Aorta (tissue), 5 donors: ENCODE measurements around the gene CETP. TPM values are rescaled to one million over a fixed set of nuclear protein-coding genes. Genes with fewer than 3 reads are reported as not detected.
A peak's percentile ranks its signal among the peaks of the same experiment; 100 is the strongest.

Experiments used
- ATAC-seq: fragments of 200-7000 bp; cut with Tn5 transposase; one replicate; pipeline ENCODE4 v1.9.1; 2022; ENCODE audit warnings: moderate library complexity; ENCODE audit not compliant: low FRiP score
- DNase-seq, 2 donors: peaks; one replicate each; pipeline ENCODE4 v3.0.0-alpha.2; 2020
- H3K27ac ChIP-seq, 2 donors: one replicate each; pipeline ENCODE4 v1.5.1; 2013; ENCODE audit warnings: low read length in 2 of 2, mild to moderate bottlenecking in 2 of 2, moderate library complexity in 2 of 2, control low read depth in 1 of 2, inconsistent platforms in 1 of 2, low read depth in 1 of 2
- H3K27me3 ChIP-seq, 2 donors: one replicate each; pipeline ENCODE4 v1.6.1; 2013; ENCODE audit warnings: control low read depth in 1 of 2, low read length in 1 of 2, mild to moderate bottlenecking in 1 of 2, moderate library complexity in 1 of 2; ENCODE audit not compliant: insufficient read depth in 2 of 2, control insufficient read depth in 1 of 2
- H3K36me3 ChIP-seq, 2 donors: one replicate each; pipeline ENCODE4 v1.6.1; 2013; ENCODE audit warnings: control low read depth in 1 of 2, low read length in 1 of 2, mild to moderate bottlenecking in 1 of 2; ENCODE audit not compliant: insufficient read depth in 2 of 2, control insufficient read depth in 1 of 2
- H3K4me1 ChIP-seq, 2 donors: one replicate each; pipeline ENCODE4 v1.6.1; 2013; ENCODE audit warnings: low read length in 2 of 2, control low read depth in 1 of 2, mild to moderate bottlenecking in 1 of 2, moderate library complexity in 1 of 2; ENCODE audit not compliant: insufficient read depth in 2 of 2, control insufficient read depth in 1 of 2
- H3K4me3 ChIP-seq, 2 donors: one replicate each; pipeline ENCODE4 v1.5.1; 2013; ENCODE audit warnings: low read length in 2 of 2, control low read depth in 1 of 2, mild to moderate bottlenecking in 1 of 2
- H3K9me3 ChIP-seq: one replicate; pipeline ENCODE4 v1.6.1; 2013; ENCODE audit warnings: mild to moderate bottlenecking, low read length; ENCODE audit not compliant: control insufficient read depth
- WGBS, 2 donors: extraction: QIAGEN DNeasy Blood & Tissue Kit; methylation state at CpG; one replicate each; pipeline ENCODE4 v1.1.7; 2013; 5-methylcytosine and 5-hydroxymethylcytosine counted together
- intact Hi-C, 2 donors: fragments of 100-400 bp; cut with DNase I; formaldehyde crosslinking; loops; one replicate each; pipeline versions ENCODE4 v1.14.2 to v1.15.0; 2022
- polyA plus RNA-seq, 2 donors: library from polyadenylated mRNA; stranded (reverse); fragments of 200-250 nt; gene quantifications; one replicate each; pipeline ENCODE4 v1.2.3, GENCODE V29; 2013
- total RNA-seq, 2 donors: library from RNA; stranded (reverse); fragmentation: NEBNext Ultra II Directional; extraction: Animal tissue kit (Norgen Biotek cat#: 25700); gene quantifications; one replicate each; pipeline ENCODE4 v1.2.1, GENCODE V29; 2021
- donor health status: healthy with polysubstance abuse.
- donor health status: Bipolar disorder and iron deficiency.
- donor health status: DM: no; HTN: no; CAD: no.
- donor health status: DM: no; HTN: no; CAD: no.
- donor health status: DM: yes; HTN: yes; CAD: no.

Gene CETP
- total and polyA plus RNA-seq, 4 donors: 0.49 to 1.3 TPM; not detected in 2

DNA sequence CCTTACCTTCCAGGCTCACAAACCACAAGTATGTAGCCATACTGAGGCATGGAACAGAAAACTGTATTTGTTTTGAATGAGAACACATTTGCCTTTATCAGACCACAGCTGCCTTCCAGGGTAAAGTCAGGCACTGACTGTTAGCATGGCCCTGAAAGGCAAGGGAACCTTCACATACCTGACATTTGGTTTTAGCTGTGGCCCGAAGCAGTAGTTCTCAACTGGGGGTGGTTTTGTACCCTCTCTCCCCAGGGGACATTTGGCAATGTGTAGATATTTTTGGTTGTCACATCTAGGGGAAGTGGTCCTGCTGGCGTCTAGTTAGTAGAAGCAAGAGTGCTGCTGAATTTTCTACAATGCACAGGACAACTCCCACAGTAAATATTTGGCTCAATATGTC lies 20.7 kb upstream of the CETP start:
- ATAC-seq (no peak), DNase-seq (no peak)
- no peaks in the 10 kb centered on the region for H3K9me3 ChIP-seq
- peaks cover 6 to 23% of the 10 kb centered on the region in 2 donors for H3K36me3 ChIP-seq
- H3K27ac ChIP-seq: no peak overlapping the region
- 62 to 72% methylated on average over 2 of the region's 2 CpGs for WGBS, 2 donors
- H3K4me1 ChIP-seq: no peaks in the 10 kb centered on the region
- H3K4me3 ChIP-seq: no peak overlapping the region
- intact Hi-C loops: no loop called here
- no peaks in the 10 kb centered on the region for H3K27me3 ChIP-seq

GRCh38 chr16:56941856-56942331 lies 19.9 kb upstream of the CETP start:
- 74 to 82% methylated on average over 9 of the region's 9 CpGs for WGBS, 2 donors
- no peak overlapping the region for H3K27ac ChIP-seq
- DNase-seq (no peak), ATAC-seq (no peak)
- H3K27me3 ChIP-seq: no peaks in the 10 kb centered on the region
- no peaks in the 10 kb centered on the region for H3K4me1 ChIP-seq
- no peaks in the 10 kb centered on the region for H3K9me3 ChIP-seq
- no peak overlapping the region for H3K4me3 ChIP-seq
- intact Hi-C loops: no loop called here
- peaks cover 6 to 23% of the 10 kb centered on the region in 2 donors for H3K36me3 ChIP-seq

- Histone ChIP-seq H3K27me3 (no peaks in the 10 kb centered on the region), H3K4me1 (no peaks in the 10 kb centered on the region), H3K27ac (no peak overlapping the region), H3K36me3 (peaks cover 6 to 19% of the 10 kb centered on the region in 2 donors), H3K9me3 (no peaks in the 10 kb centered on the region), H3K4me3 (no peak overlapping the region)
- ATAC-seq (no peak), DNase-seq (peak in 1 of 2 donors; percentile 36)
- intact Hi-C loops: no loop called here
- 71 to 83% methylated on average over 6 of the region's 6 CpGs for WGBS, 2 donors
Observed at GRCh38 chr16:56943761-56944375, 17.9 kb upstream of the CETP start.

GRCh38 chr16:56944954-56945839 lies 16.6 kb upstream of the CETP start:
- Histone ChIP-seq H3K4me3 (no peak overlapping the region), H3K27ac (peak overlapping the region in 1 of 2 donors; percentile 67), H3K36me3 (peaks cover 6 to 10% of the 10 kb centered on the region in 2 donors), H3K9me3 (no peaks in the 10 kb centered on the region), H3K27me3 (no peaks in the 10 kb centered on the region), H3K4me1 (no peaks in the 10 kb centered on the region)
- DNase-seq: peak in 1 of 2 donors; percentile 64
- intact Hi-C loops: no loop called here
- ATAC-seq: no peak
- 35 to 41% methylated on average over 2 of the region's 2 CpGs for WGBS, 2 donors

- ATAC-seq (no peak), DNase-seq (peak in 1 of 2 donors; percentile 52)
- WGBS, 2 donors: 28 to 31% methylated on average over 12 of the region's 12 CpGs
- no peaks in the 10 kb centered on the region for H3K27me3 ChIP-seq
- no peak overlapping the region for H3K4me3 ChIP-seq
- no peak overlapping the region for H3K27ac ChIP-seq
- H3K36me3 ChIP-seq: peaks cover 5 to 8% of the 10 kb centered on the region in 2 donors
- intact Hi-C loops: no loop called here
- no peaks in the 10 kb centered on the region for H3K4me1 ChIP-seq
- H3K9me3 ChIP-seq: no peaks in the 10 kb centered on the region
Observed at GRCh38 chr16:56945847-56946527, 15.8 kb upstream of the CETP start.

DNA sequence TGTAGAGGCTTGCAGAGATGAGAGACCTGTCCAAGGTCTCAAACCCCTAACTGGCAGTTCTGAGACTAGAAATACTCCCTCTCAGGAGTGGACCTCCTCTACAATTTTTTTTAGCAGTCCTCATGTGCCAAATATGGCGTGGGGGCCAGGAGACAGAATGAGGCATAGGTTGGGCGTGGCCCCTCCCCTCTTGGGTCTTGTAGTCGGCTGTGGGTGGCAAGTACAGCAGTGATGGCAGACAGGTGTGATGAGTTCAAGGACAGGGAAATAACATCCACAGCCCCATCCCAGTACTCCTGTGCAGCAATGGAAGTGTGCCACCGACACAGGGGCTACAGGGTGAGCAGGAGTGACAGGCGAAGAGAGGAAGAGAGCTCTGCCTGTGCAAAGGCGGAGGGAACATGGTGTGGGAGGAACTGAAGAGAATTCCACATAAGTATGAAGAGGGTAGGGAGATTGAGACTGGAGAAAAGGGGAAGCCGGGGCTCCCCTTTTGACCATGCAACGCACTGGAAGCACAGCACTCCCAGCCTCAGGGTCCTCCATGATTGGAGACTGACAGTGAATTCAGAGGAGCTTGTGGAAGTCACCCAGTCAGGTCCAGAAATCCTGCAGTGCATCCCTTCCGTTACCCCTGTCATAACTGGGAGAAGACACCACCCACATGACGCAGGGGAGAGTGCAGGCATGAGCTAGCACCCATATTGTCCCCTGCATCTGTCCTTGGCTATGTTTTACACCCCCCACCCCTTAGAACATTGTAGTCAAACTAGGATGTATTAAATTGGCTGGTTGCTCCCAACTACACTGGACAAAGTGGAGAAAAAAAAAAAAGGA lies 14.8 kb upstream of the CETP start:
- Histone ChIP-seq H3K9me3 (no peaks in the 10 kb centered on the region), H3K4me3 (no peak overlapping the region), H3K27me3 (no peaks in the 10 kb centered on the region), H3K27ac (no peak overlapping the region), H3K4me1 (no peaks in the 10 kb centered on the region), H3K36me3 (peaks cover 3% of the 10 kb centered on the region in 2 donors)
- intact Hi-C loops: no loop called here
- ATAC-seq (no peak), DNase-seq (peak in 1 of 2 donors; percentile 45)
- WGBS, 2 donors: 84 to 90% methylated on average over 10 of the region's 10 CpGs

- intact Hi-C loops: no loop called here
- no peak for ATAC-seq
Observed at GRCh38 chr16:56947604-56947995, 14.2 kb upstream of the CETP start.

GRCh38 chr16:56948234-56948633 lies 13.5 kb upstream of the CETP start:
- intact Hi-C loops: no loop called here

More at GRCh38 chr16:56947604-56947995, 14.2 kb upstream of the CETP start:
- WGBS, 2 donors: 80 to 84% methylated on average over 2 of the region's 2 CpGs
- H3K9me3 ChIP-seq: no peaks in the 10 kb centered on the region
- H3K4me1 ChIP-seq: no peaks in the 10 kb centered on the region
- no peaks in the 10 kb centered on the region for H3K27me3 ChIP-seq
- H3K27ac ChIP-seq: no peak overlapping the region
- H3K4me3 ChIP-seq: no peak overlapping the region
- H3K36me3 ChIP-seq: peaks cover 1 to 3% of the 10 kb centered on the region in 2 donors
- DNase-seq: peak in 1 of 2 donors; percentile 13

More at GRCh38 chr16:56948234-56948633, 13.5 kb upstream of the CETP start:
- Histone ChIP-seq H3K4me3 (no peak overlapping the region), H3K9me3 (no peaks in the 10 kb centered on the region), H3K36me3 (peaks cover 0 to 1% of the 10 kb centered on the region in 2 donors), H3K27me3 (no peaks in the 10 kb centered on the region), H3K27ac (no peak overlapping the region), H3K4me1 (no peaks in the 10 kb centered on the region)
- DNase-seq (peak in 1 of 2 donors; percentile 36), ATAC-seq (no peak)
- WGBS, 2 donors: 96 to 98% methylated on average over 6 of the region's 6 CpGs
